A549 treated with AZD9567 at 1 μM for 4 hours (cell line): Measurements from ENCODE around the gene CHST7. TPM values are rescaled to one million over a fixed set of nuclear protein-coding genes. Genes with fewer than 3 reads are reported as not detected.

ENCODE experiments used
- total RNA-seq: library from RNA; stranded (reverse); fragments of 200-300 nt; extraction: Qiagen RNA extraction; gene quantifications from 5 replicates; pipeline ENCODE4 v1.2.3, GENCODE V29; 2022; ENCODE audit not compliant: insufficient read depth

CHST7 gene
- total RNA-seq: 19.1 to 35.4 TPM (median 29.5 TPM) in 5 replicates

GRCh38 chrX:46573331-46573891 lies at the start of gene CHST7:
CHST7 (plus strand) TSS chrX:46573765; CDS start chrX:46573932, 167 bp downstream.

GRCh38 chrX:46545111-46546005 lies 28.2 kb upstream of the CHST7 start, which contains the start of gene ZNF674:
ZNF674 (minus strand) TSS chrX:46545421; CDS start chrX:46542087, 3,334 bp downstream.

Other genes starting within 250 kb of the CHST7 start
- gene ZNF674, start 28.3 kb upstream of the CHST7 start, total RNA-seq: 2.1 to 5.2 TPM (median 2.8 TPM) in 5 replicates
- 5.4 to 11.5 TPM (median 9.1 TPM) in 5 replicates for gene SLC9A7, start 185.4 kb downstream of the CHST7 start, total RNA-seq